K562 (cell line): Measurements from ENCODE around the gene LDAH.

Source experiments
- CEBPB ChIP-seq: fragments of 450-650 bp; IDR thresholded peaks from 2 replicates; pipeline ENCODE4 v1.6.1; 2016; ENCODE audit warnings: missing genetic modification characterization, missing compliant biosample characterization
- FOS ChIP-seq: IDR thresholded peaks from 3 replicates; pipeline ENCODE4 v1.6.1; 2011; ENCODE audit not compliant: insufficient read length; ENCODE audit errors: extremely low read depth
- FOXK1 ChIP-seq: sonication (generic); formaldehyde crosslinking; IDR thresholded peaks from 2 replicates; pipeline ENCODE4 v1.8.0; 2022; ENCODE audit warnings: missing genetic modification reagents, mild to moderate bottlenecking, borderline replicate concordance
- TF ChIP-seq, protein P1 (sequence below), 2 experiments: IDR thresholded peaks in 1 of 2; conservative IDR thresholded peaks in 1 of 2; 2 replicates each; pipeline ENCODE4 v1.6.1; 2016; ENCODE audit warnings: low read depth in 2 of 2, mild to moderate bottlenecking in 1 of 2, missing compliant biosample characterization in 1 of 2, missing genetic modification characterization in 1 of 2, moderate library complexity in 1 of 2
- TF ChIP-seq, protein P2 (sequence below), 2 experiments: fragments of 450-650 bp; IDR thresholded peaks; 2 replicates each; pipeline ENCODE4 v1.6.1; 2016; ENCODE audit warnings: mild to moderate bottlenecking in 2 of 2, borderline replicate concordance in 1 of 2, low read depth in 1 of 2, moderate library complexity in 1 of 2

DNA sequence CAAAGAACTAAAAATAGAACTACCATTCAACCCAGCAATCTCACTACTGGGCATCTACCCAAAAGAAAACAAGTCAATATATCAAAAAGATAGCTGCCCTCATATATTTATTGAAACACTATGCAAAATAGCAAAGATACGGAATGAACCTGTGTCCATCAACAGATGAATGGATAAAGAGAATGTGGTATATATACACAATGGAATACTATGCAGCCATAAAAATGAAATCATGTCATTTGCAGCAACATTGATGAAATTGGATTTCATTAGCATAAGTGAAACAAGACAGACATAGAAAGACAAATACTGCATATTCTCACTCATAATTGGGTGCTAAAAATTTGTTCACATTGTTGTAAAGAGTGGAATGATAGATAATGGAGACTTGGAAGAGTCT lies 16.2 kb upstream of the LDAH start:
- TF ChIP-seq FOXK1: no peak
- TF ChIP-seq, protein P1, sequence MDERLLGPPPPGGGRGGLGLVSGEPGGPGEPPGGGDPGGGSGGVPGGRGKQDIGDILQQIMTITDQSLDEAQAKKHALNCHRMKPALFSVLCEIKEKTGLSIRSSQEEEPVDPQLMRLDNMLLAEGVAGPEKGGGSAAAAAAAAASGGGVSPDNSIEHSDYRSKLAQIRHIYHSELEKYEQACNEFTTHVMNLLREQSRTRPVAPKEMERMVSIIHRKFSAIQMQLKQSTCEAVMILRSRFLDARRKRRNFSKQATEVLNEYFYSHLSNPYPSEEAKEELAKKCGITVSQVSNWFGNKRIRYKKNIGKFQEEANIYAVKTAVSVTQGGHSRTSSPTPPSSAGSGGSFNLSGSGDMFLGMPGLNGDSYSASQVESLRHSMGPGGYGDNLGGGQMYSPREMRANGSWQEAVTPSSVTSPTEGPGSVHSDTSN (CRISPR knock-in tag; IDR thresholded peaks at IDR 0.05; ENCODE audit: low read depth): no peak
- TF ChIP-seq, protein P1 (tag; conservative IDR thresholded peaks at IDR 0.05; ENCODE audit: low read depth): no peak
- TF ChIP-seq, protein P2, sequence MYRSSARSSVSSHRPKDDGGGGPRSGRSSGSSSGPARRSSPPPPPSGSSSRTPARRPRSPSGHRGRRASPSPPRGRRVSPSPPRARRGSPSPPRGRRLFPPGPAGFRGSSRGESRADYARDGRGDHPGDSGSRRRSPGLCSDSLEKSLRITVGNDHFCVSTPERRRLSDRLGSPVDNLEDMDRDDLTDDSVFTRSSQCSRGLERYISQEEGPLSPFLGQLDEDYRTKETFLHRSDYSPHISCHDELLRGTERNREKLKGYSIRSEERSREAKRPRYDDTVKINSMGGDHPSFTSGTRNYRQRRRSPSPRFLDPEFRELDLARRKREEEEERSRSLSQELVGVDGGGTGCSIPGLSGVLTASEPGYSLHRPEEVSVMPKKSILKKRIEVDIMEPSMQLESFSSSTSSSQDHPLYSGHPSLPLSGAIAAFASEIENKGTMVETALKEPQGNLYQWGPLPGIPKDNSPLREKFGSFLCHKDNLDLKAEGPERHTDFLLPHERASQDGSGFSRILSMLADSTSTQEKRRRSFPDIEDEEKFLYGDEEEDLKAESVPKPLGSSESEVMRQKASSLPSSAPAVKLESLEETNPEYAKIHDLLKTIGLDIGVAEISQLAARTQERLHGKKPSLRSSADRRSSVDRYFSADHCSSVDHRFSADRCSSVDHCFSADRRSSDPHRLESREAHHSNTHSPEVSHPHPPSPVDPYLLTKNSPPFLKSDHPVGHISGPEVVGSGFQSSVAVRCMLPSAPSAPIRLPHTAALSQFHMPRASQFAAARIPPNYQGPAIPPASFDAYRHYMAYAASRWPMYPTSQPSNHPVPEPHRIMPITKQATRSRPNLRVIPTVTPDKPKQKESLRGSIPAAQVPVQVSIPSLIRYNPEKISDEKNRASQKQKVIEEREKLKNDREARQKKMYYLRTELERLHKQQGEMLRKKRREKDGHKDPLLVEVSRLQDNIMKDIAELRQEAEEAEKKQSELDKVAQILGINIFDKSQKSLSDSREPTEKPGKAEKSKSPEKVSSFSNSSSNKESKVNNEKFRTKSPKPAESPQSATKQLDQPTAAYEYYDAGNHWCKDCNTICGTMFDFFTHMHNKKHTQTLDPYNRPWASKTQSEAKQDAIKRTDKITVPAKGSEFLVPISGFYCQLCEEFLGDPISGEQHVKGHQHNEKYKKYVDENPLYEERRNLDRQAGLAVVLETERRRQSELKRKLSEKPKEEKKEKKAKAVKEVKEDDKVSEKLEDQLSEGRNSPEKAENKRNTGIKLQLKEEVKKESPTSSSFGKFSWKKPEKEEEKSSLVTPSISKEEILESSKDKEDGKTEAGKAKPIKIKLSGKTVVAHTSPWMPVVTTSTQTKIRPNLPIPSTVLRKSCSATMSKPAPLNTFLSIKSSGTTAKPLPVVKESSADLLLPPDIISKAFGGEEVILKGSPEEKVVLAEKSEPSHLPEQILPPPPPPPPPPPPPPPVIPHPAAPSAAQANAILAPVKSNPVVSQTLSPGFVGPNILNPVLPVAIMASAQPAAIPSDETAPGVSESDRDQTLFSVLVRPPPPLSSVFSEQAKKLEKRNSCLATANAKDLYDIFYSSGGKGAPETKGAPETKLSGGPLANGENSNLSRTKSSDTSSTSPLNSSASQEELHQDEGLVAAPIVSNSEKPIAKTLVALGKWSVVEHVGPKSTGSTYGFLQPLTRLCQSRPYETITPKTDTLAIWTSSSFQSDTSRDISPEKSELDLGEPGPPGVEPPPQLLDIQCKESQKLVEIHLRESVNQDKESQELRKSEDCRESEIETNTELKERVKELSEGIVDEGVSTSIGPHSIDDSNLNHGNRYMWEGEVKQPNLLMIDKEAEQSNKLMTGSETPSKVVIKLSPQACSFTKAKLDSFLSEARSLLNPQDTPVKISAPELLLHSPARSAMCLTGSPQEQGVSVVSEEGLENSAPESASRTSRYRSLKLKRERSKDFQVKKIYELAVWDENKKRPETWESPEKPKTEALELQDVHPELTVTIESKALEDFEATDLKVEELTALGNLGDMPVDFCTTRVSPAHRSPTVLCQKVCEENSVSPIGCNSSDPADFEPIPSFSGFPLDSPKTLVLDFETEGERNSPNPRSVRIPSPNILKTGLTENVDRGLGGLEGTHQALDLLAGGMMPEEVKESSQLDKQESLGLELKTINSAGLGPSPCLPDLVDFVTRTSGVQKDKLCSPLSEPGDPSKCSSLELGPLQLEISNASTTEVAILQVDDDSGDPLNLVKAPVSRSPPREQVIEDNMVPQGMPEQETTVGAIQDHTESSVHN (IDR thresholded peaks at IDR 0.05; ENCODE audit: borderline replicate concordance in 1 of 2, low read depth in 1 of 2): no peak
- no peak for TF ChIP-seq CEBPB (tag)
- TF ChIP-seq FOS: no peak
